Neutrophil (primary cell): ENCODE data around the gene WWC1.
"Not testable (repeated sequence)": the region's sequence is repeated elsewhere in the genome, so short reads cannot be mapped to it uniquely, and the experiment has no call there.

Source experiments
- H3K27ac ChIP-seq: fragments of 200-600 bp; sonication (generic); 2 replicates; pipeline ENCODE4 v1.5.1; 2016; ENCODE audit warnings: mild to moderate bottlenecking, moderate library complexity
- H3K27me3 ChIP-seq: fragments of 200-600 bp; sonication (generic); 2 replicates; pipeline ENCODE4 v1.6.0; 2016; ENCODE audit warnings: mild to moderate bottlenecking
- H3K36me3 ChIP-seq: fragments of 200-600 bp; sonication (generic); 2 replicates; pipeline ENCODE4 v1.5.1; 2017
- H3K4me1 ChIP-seq, 2 experiments: fragments of 200-600 bp in 1 of 2; sonication (generic) in 1 of 2; 1 replicate in 1 of 2; 2 replicates in 1 of 2; pipeline versions ENCODE4 v1.5.1 to v1.6.1; 2013 to 2016; ENCODE audit warnings: low read depth in 1 of 2, low read length in 1 of 2, mild to moderate bottlenecking in 1 of 2, moderate library complexity in 1 of 2; ENCODE audit not compliant: control insufficient read depth in 1 of 2, insufficient read depth in 1 of 2
- H3K4me3 ChIP-seq, 2 experiments: fragments of 200-600 bp in 1 of 2; sonication (generic) in 1 of 2; 1 replicate in 1 of 2; 2 replicates in 1 of 2; pipeline ENCODE4 v1.5.1; 2013 to 2016; ENCODE audit warnings: low read depth in 1 of 2, low read length in 1 of 2, mild to moderate bottlenecking in 1 of 2, moderate library complexity in 1 of 2
- H3K9me3 ChIP-seq: fragments of 200-600 bp; sonication (generic); 2 replicates; pipeline ENCODE4 v1.5.1; 2016
- CTCF ChIP-seq: fragments of 200-600 bp; sonication (generic); IDR thresholded peaks from 2 replicates; pipeline ENCODE4 v1.5.1; 2016; ENCODE audit warnings: antibody characterized with exemption

WWC1 gene

GRCh38 chr5:168428552-168428951 lies 137.1 kb downstream of the WWC1 start:
- no peaks in the 10 kb centered on the region for H3K27me3 ChIP-seq
- no peaks in the 10 kb centered on the region for H3K9me3 ChIP-seq
- H3K36me3 ChIP-seq: no peaks in the 10 kb centered on the region
- no peak overlapping the region for H3K27ac ChIP-seq
- no peak overlapping the region for H3K4me3 ChIP-seq
- no peak for TF ChIP-seq CTCF
- H3K4me1 ChIP-seq: no peaks in the 10 kb centered on the region

- TF ChIP-seq CTCF: no peak
- Histone ChIP-seq H3K36me3 (no peaks in the 10 kb centered on the region), H3K27me3 (no peaks in the 10 kb centered on the region)
These were observed 138.9 kb downstream of the WWC1 start for GRCh38 chr5:168430296-168430695.

DNA sequence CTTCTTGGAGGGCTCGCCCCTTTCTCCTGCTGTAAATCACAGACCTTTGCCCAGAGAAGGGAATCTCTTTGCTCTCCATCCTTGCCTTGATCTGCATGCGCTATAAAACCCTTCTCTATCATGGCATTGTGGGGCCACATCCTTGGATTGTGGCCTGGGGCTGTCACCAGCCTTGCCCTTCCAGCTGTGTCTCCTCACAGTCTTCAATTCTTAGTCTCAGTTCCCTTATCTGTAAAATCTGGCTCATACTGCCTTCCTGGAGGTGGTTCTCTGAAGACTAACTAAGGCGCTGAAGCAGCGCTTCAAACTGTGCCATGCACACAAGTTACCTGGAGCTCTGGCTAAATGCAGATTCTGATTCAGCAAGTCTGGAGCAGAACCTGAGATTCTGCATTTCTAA lies 141.5 kb downstream of the WWC1 start:
- no peak for TF ChIP-seq CTCF
- H3K9me3 ChIP-seq: no peaks in the 10 kb centered on the region
- H3K27ac ChIP-seq: no peak overlapping the region
- no peaks in the 10 kb centered on the region for H3K27me3 ChIP-seq
- no peaks in the 10 kb centered on the region for H3K4me1 ChIP-seq
- H3K36me3 ChIP-seq: no peaks in the 10 kb centered on the region
- no peak overlapping the region for H3K4me3 ChIP-seq

More at GRCh38 chr5:168430296-168430695, 138.9 kb downstream of the WWC1 start:
- Histone ChIP-seq H3K27ac (no peak overlapping the region), H3K4me3 (no peak overlapping the region), H3K4me1 (no peaks in the 10 kb centered on the region), H3K9me3 (no peaks in the 10 kb centered on the region)

- Histone ChIP-seq H3K4me3 (no peak overlapping the region), H3K4me1 (no peaks in the 10 kb centered on the region), H3K9me3 (no peaks in the 10 kb centered on the region), H3K27me3 (no peaks in the 10 kb centered on the region), H3K36me3 (no peaks in the 10 kb centered on the region), H3K27ac (no peak overlapping the region)
- no peak for TF ChIP-seq CTCF
These were observed 142.6 kb downstream of the WWC1 start for GRCh38 chr5:168434001-168434400.

DNA sequence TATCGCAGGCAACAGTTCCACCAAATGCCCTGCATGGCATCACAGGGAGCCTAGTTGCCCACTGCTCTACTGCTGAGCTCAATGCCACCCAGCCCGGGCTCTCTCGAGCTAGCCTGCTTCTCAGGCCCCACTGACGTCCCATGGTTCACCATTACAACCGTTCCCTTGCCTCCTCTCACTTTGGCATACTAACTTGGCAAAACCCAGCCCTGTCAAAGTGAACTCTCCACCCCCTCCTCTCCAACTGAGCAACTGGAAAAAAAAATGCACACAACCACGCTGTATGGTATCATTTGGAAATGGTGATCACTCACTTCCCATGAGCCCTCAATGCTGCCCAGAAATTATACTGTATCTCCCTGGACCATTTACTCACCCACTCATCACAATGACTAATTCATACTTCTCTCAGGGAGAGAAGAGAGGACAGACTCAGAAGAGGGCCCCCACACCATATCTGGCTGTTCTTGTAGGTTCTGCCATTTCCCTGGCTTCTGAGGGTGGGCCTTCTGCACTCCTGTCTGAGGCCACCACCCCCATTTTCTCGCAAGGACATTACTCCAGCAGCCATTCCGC lies 143.4 kb downstream of the WWC1 start:
- Histone ChIP-seq H3K27ac (no peak overlapping the region), H3K9me3 (no peaks in the 10 kb centered on the region), H3K4me3 (no peak overlapping the region), H3K36me3 (no peaks in the 10 kb centered on the region), H3K4me1 (no peaks in the 10 kb centered on the region), H3K27me3 (no peaks in the 10 kb centered on the region)
- no peak for TF ChIP-seq CTCF

DNA sequence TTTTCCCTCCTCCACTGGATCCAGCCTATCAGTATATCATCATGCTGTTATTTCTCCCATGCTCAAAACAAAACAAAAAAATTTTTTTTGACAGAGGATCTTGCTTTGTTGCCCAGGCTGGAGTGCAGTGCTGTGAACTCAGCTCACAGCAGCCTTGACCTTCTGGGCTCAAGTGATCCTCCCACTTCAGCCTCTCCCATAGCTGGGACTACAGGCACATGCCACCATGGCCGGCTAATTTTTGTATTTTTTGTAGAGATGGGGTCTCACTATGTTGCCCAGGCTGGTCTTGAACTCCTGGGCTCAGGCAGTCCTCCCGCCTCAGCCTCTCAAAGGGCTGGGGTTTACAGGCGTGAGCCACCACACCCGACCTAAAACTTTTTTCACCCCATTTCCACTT lies 143.9 kb downstream of the WWC1 start:
- not testable (repeated sequence) for H3K9me3 ChIP-seq, H3K4me3 ChIP-seq, H3K27me3 ChIP-seq, H3K4me1 ChIP-seq, H3K36me3 ChIP-seq, H3K27ac ChIP-seq
